B cell (primary cell): ENCODE data around the gene IQCM.

Source experiments
- EZH2 ChIP-seq: IDR thresholded peaks from 2 replicates; pipeline ENCODE4 v1.6.1; 2012; ENCODE audit warnings: borderline replicate concordance, low read depth, mild to moderate bottlenecking, moderate library complexity, low read length; ENCODE audit not compliant: insufficient read depth, poor library complexity, severe bottlenecking
- TF ChIP-seq, protein P1 (sequence below): fragments of 200-600 bp; IDR thresholded peaks from one replicate; pipeline ENCODE4 v1.8.0; 2022; ENCODE audit warnings: antibody characterized with exemption, mild to moderate bottlenecking

GRCh38 chr4:149830823-149831222 lies 15.2 kb upstream of the IQCM start:
- TF ChIP-seq, protein P1, sequence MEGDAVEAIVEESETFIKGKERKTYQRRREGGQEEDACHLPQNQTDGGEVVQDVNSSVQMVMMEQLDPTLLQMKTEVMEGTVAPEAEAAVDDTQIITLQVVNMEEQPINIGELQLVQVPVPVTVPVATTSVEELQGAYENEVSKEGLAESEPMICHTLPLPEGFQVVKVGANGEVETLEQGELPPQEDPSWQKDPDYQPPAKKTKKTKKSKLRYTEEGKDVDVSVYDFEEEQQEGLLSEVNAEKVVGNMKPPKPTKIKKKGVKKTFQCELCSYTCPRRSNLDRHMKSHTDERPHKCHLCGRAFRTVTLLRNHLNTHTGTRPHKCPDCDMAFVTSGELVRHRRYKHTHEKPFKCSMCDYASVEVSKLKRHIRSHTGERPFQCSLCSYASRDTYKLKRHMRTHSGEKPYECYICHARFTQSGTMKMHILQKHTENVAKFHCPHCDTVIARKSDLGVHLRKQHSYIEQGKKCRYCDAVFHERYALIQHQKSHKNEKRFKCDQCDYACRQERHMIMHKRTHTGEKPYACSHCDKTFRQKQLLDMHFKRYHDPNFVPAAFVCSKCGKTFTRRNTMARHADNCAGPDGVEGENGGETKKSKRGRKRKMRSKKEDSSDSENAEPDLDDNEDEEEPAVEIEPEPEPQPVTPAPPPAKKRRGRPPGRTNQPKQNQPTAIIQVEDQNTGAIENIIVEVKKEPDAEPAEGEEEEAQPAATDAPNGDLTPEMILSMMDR = no peak
- TF ChIP-seq EZH2 = no peak
